GM12872 (cell line): ENCODE data around the gene KCNN4.

ENCODE experiments used
- CTCF ChIP-seq: IDR thresholded peaks from 3 replicates; pipeline ENCODE4 v1.5.1; 2011; ENCODE audit warnings: low read depth, mild to moderate bottlenecking, low read length, moderate library complexity; ENCODE audit not compliant: insufficient read depth

Gene KCNN4

GRCh38 chr19:43747557-43748204 lies 33.1 kb downstream of the KCNN4 start:
- TF ChIP-seq CTCF, result no peak

- no peak for TF ChIP-seq CTCF
Measured at GRCh38 chr19:43743059-43743458, 37.7 kb downstream of the KCNN4 start.

- no peak for TF ChIP-seq CTCF
Measured at GRCh38 chr19:43741075-43741825, 39.5 kb downstream of the KCNN4 start.

GRCh38 chr19:43739439-43740235 lies 41.1 kb downstream of the KCNN4 start:
- no peak for TF ChIP-seq CTCF

GRCh38 chr19:43738780-43739211 lies 42.0 kb downstream of the KCNN4 start:
- TF ChIP-seq CTCF, result no peak

GRCh38 chr19:43735957-43736356 lies 44.8 kb downstream of the KCNN4 start:
- no peak for TF ChIP-seq CTCF

GRCh38 chr19:43735013-43735412 lies 45.8 kb downstream of the KCNN4 start:
- no peak for TF ChIP-seq CTCF
